BJ (cell line): ENCODE measurements around the gene TUBB4B. TPM values are rescaled to one million over a fixed set of nuclear protein-coding genes. Genes with fewer than 3 reads are reported as not detected.

Experiments
- CTCF ChIA-PET: fragments of 350-600 bp; formaldehyde crosslinking; extraction: SDS; loops from one replicate; lab custom pipeline; 2021; ENCODE audit warnings: antibody characterized with exemption, inconsistent platforms; lab: Yijun Ruan, JAX
- POLR2A ChIA-PET: fragments of 300-600 bp; sonication (Branson Sonifier 250); formaldehyde crosslinking; extraction: SDS; loops from one replicate; lab custom pipeline; 2021; ENCODE audit warnings: antibody characterized with exemption; lab: Charles Lee
- DNase-seq: peaks from one replicate; pipeline ENCODE4 v3.0.0-alpha.2; 2011; ENCODE audit warnings: low read depth
- H3K27me3 ChIP-seq: 2 replicates; pipeline ENCODE4 v1.6.0; 2011; ENCODE audit warnings: low read length; ENCODE audit not compliant: control insufficient read depth, insufficient read depth
- H3K36me3 ChIP-seq: 2 replicates; pipeline ENCODE4 v1.5.1; 2011; ENCODE audit warnings: low read length; ENCODE audit not compliant: control insufficient read depth, insufficient read depth
- H3K4me3 ChIP-seq: 2 replicates; pipeline ENCODE4 v1.5.1; 2011; ENCODE audit warnings: low read depth, mild to moderate bottlenecking, control low read depth, low read length
- CTCF ChIP-seq: IDR thresholded peaks from 2 replicates; pipeline ENCODE4 v1.5.1; 2011; ENCODE audit warnings: low read depth, mild to moderate bottlenecking, control low read depth, inconsistent platforms, low read length, moderate library complexity; ENCODE audit not compliant: insufficient read depth
- polyA minus RNA-seq: library from RNA; depleted of rRNA, polyadenylated mRNA; stranded (reverse); fragments of >200 nt; gene quantifications from 2 replicates; pipeline ENCODE4 v1.2.3, GENCODE V29; 2011; rRNA and poly(A)+ RNA removed
- polyA plus RNA-seq: library from polyadenylated mRNA; depleted of rRNA; stranded (reverse); fragments of >200 nt; gene quantifications from 2 replicates; pipeline ENCODE4 v1.2.3, GENCODE V29; 2011; rRNA removed

The TUBB4B gene
- 263 and 385 TPM in 2 replicates for polyA plus RNA-seq
- 213 and 239 TPM in 2 replicates for polyA minus RNA-seq

GRCh38 chr9:137240841-137241489 is at the start of gene TUBB4B:
Gene TUBB4B (plus strand): TSS chr9:137241287. CDS start chr9:137241361, 74 bp downstream.
- DNase-seq, result peak; percentile 99
- H3K27me3 ChIP-seq, result no peaks in the 10 kb centered on the region
- H3K36me3 ChIP-seq, result peaks cover 11% of the 10 kb centered on the region
- POLR2A ChIA-PET, result interaction anchor here (0.6 kb wide), 4 partner anchors 8 to 113 kb away, joined by 3 to 4 read pairs (median 3); no protein-coding TSS in a partner anchor
- CTCF ChIA-PET, result interaction anchor here (0.7 to 2.5 kb wide), 7 partner anchors 13 to 212 kb away, joined by 3 to 13 read pairs (median 4); partner anchors contain the start of genes NPDC1 and RNF224
- TF ChIP-seq CTCF, result no peak
- H3K4me3 ChIP-seq, result peak within 1 kb of the TSS; percentile 97

DNA sequence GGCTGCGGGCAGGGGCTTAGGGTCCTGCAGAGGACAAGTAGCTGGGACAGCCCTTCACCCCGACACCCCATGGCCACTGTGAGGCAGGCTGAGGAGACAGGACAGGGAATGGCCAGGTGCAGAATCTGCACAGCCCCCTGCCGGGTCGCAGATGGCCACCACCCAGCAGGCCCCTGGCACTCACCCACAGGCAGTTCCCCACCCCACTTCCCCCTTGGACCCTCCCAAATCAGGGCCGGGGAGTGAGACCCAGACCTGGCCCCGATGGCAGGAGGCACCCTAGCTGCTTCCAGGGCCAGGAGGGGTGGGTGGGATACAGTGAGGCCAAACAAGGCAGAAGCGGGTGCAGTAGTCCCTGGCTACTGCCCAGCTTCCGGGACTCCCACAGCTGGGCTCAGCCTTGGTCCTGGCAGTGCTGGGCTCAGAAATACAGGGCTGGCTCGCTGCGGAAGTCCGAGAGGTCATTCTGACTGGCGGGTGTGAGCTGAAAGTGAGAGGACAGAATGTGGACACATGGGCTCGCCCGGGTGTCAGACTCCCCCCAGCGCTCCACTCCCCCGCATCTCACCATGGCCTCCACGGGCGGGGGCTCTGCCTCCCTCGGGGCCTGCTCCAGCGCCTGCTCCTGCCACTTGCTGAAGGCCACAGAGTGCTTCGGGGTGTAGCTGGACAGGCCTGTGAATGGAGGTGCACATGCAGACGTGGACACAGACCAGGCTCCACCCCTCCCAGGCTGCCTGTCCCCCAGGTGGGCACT is 49.2 kb upstream of the TUBB4B start:
- no peak for TF ChIP-seq CTCF
- ChIA-PET POLR2A (no interaction called here), CTCF (interaction anchor here (0.9 to 1.4 kb wide), 3 partner anchors 35 to 128 kb away, joined by 3 to 5 read pairs (median 4); partner anchors contain the start of gene RNF224)
- Histone ChIP-seq H3K4me3 (no peak overlapping the region), H3K36me3 (peaks cover 21% of the 10 kb centered on the region), H3K27me3 (no peaks in the 10 kb centered on the region)
- DNase-seq, result no peak

GRCh38 chr9:137192448-137192780 is 48.7 kb upstream of the TUBB4B start:
- no peak for DNase-seq
- H3K27me3 ChIP-seq, result no peaks in the 10 kb centered on the region
- ChIA-PET CTCF (interaction anchor here (0.9 to 1.4 kb wide), 3 partner anchors 35 to 128 kb away, joined by 3 to 5 read pairs (median 4); partner anchors contain the start of gene RNF224), POLR2A (no interaction called here)
- H3K36me3 ChIP-seq, result peaks cover 19% of the 10 kb centered on the region
- no peak for TF ChIP-seq CTCF
- H3K4me3 ChIP-seq, result no peak overlapping the region

- POLR2A ChIA-PET, result no interaction called here
- peaks cover 19% of the 10 kb centered on the region for H3K36me3 ChIP-seq
- H3K4me3 ChIP-seq, result no peak overlapping the region
- H3K27me3 ChIP-seq, result no peaks in the 10 kb centered on the region
- no peak for TF ChIP-seq CTCF
- CTCF ChIA-PET, result interaction anchor here (0.9 to 1.4 kb wide), 3 partner anchors 34 to 129 kb away, joined by 3 to 5 read pairs (median 4); partner anchors contain the start of gene RNF224
- DNase-seq, result no peak
Measured at GRCh38 chr9:137192859-137193258, 48.2 kb upstream of the TUBB4B start.

- Histone ChIP-seq H3K4me3 (no peak overlapping the region), H3K36me3 (peaks cover 19% of the 10 kb centered on the region), H3K27me3 (no peaks in the 10 kb centered on the region)
- POLR2A ChIA-PET, result interaction anchor here (0.6 kb wide), 1 partner anchor 30 kb away, joined by 4 read pairs; no protein-coding TSS in a partner anchor
- CTCF ChIA-PET, result no interaction called here
- DNase-seq, result no peak
- TF ChIP-seq CTCF, result no peak
Measured at GRCh38 chr9:137193771-137194170, 47.3 kb upstream of the TUBB4B start.
